Measurements from ENCODE around the gene KDM3B. TPM values are rescaled to one million over a fixed set of nuclear protein-coding genes. Genes with fewer than 3 reads are reported as not detected.

KDM3B gene
- total RNA-seq, 2 donors from 2014 or later, result 29.7 to 42.3 TPM

GRCh38 chr5:138454121-138454520, 101.6 kb downstream of the KDM3B start:
- H3K4me1 ChIP-seq, result peaks cover 3% of the 10 kb centered on the region
- H3K9me3 ChIP-seq, result no peaks in the 10 kb centered on the region
- intact Hi-C loops (cut with DNase I), result loop anchor here (10.0 kb wide), 1 partner anchor 91 kb away; the partner anchor contains the start of gene ETF1
- no peak overlapping the region for H3K4me3 ChIP-seq
- DNase-seq (no peak), ATAC-seq (no peak)
- 75 to 90% methylated on average over 3 to 8 of the region's 8 CpGs for WGBS, 2 donors
- no peaks in the 10 kb centered on the region for H3K27me3 ChIP-seq
- H3K36me3 ChIP-seq (replicated peaks in 1 of 2; ENCODE audit: insufficient read depth in 1 of 2, low read depth in 2 of 2), result no peaks in the 10 kb centered on the region
- TF ChIP-seq POLR2A (IDR thresholded peaks at IDR 0.05) (no peak), CTCF (IDR thresholded peaks at IDR 0.05) (no peak)
- H3K27ac ChIP-seq, result no peak overlapping the region

- no peaks in the 10 kb centered on the region for H3K27me3 ChIP-seq
- H3K4me3 ChIP-seq, result no peak overlapping the region
- no peak for DNase-seq
- no peaks in the 10 kb centered on the region for H3K36me3 ChIP-seq (replicated peaks in 1 of 2; ENCODE audit: insufficient read depth in 1 of 2, low read depth in 2 of 2)
- no peaks in the 10 kb centered on the region for H3K4me1 ChIP-seq
- no peak for TF ChIP-seq POLR2A (IDR thresholded peaks at IDR 0.05)
- no peak for TF ChIP-seq CTCF (IDR thresholded peaks at IDR 0.05)
- intact Hi-C loops (cut with DNase I), result loop anchor here (5.0 to 10.0 kb wide), 2 partner anchors 47 to 89 kb away; partner anchors contain the start of gene ETF1
- WGBS, 2 donors, result 57 to 83% methylated on average over 11 of the region's 11 CpGs
- no peak overlapping the region for H3K27ac ChIP-seq
- ATAC-seq, result no peak
- no peaks in the 10 kb centered on the region for H3K9me3 ChIP-seq
Observed at GRCh38 chr5:138455232-138455930, 102.9 kb downstream of the KDM3B start.

- Histone ChIP-seq H3K27ac (no peak overlapping the region), H3K4me3 (no peak overlapping the region), H3K27me3 (no peaks in the 10 kb centered on the region), H3K9me3 (no peaks in the 10 kb centered on the region), H3K4me1 (no peaks in the 10 kb centered on the region), H3K36me3 (replicated peaks in 1 of 2; ENCODE audit: insufficient read depth in 1 of 2, low read depth in 2 of 2) (no peaks in the 10 kb centered on the region)
- 61 to 67% methylated on average over 11 to 12 of the region's 12 CpGs for WGBS, 2 donors
- intact Hi-C loops (cut with DNase I), result loop anchor here (5.0 to 10.0 kb wide), 2 partner anchors 45 to 87 kb away; partner anchors contain the start of gene ETF1
- TF ChIP-seq CTCF (IDR thresholded peaks at IDR 0.05) (no peak), POLR2A (IDR thresholded peaks at IDR 0.05) (no peak)
- no peak for ATAC-seq
- no peak for DNase-seq
Observed at GRCh38 chr5:138457531-138458275, 105.2 kb downstream of the KDM3B start.

GRCh38 chr5:138458384-138458783, 105.9 kb downstream of the KDM3B start:
- intact Hi-C loops (cut with DNase I), result loop anchor here (5.0 to 10.0 kb wide), 2 partner anchors 44 to 86 kb away; partner anchors contain the start of gene ETF1
- WGBS, 2 donors, result 34 to 53% methylated on average over 10 to 11 of the region's 11 CpGs
- peaks cover 3% of the 10 kb centered on the region for H3K4me1 ChIP-seq
- no peaks in the 10 kb centered on the region for H3K27me3 ChIP-seq
- no peak for TF ChIP-seq CTCF (IDR thresholded peaks at IDR 0.05)
- H3K27ac ChIP-seq, result no peak overlapping the region
- ATAC-seq (no peak), DNase-seq (no peak)
- H3K4me3 ChIP-seq, result no peak overlapping the region
- no peaks in the 10 kb centered on the region for H3K9me3 ChIP-seq
- no peaks in the 10 kb centered on the region for H3K36me3 ChIP-seq (replicated peaks in 1 of 2; ENCODE audit: insufficient read depth in 1 of 2, low read depth in 2 of 2)
